ENCODE results near the gene B4GALT5. TPM values are rescaled to one million over a fixed set of nuclear protein-coding genes. Genes with fewer than 3 reads are reported as not detected.
A peak's percentile ranks its signal among the peaks of the same experiment; 100 is the strongest.

Gene B4GALT5
- total RNA-seq, 1 experiment from 2014 or later = 77.0 TPM

DNA sequence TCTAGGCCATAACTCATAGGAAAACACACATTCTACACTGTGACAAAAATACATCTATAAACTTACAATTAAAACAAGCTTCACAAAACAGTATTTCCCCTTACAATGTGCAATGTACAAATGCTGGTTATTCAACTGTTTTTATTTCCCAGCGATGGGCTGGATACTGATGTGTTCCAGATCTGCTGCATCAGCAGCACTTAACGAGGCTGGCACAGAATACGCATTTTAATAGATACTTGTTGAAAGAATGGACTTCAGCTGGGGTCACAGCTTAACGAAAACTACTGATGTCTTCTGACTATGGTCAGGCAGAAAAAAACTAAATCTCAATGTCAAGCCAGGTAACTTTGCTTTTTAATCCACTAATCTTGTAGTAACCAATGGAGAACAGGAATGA, 70.9 kb downstream of the B4GALT5 start:
- peaks cover 41 to 85% (median 82%) of the 10 kb centered on the region in 3 experiments; a peak in 6 of 7 replicates for H3K36me3 Mint-ChIP-seq (ENCODE audit: insufficient read depth in 1 of 3, low read depth in 3 of 3)
- H2BK15ac ChIP-seq (ENCODE audit: low read depth, low read length) = no peak overlapping the region
- DNase-seq = no peak
- no peaks in the 10 kb centered on the region for H3K79me2 ChIP-seq (ENCODE audit: insufficient read depth, low read length)
- no peak overlapping the region for H4K8ac ChIP-seq (replicated peaks; ENCODE audit: insufficient read length, low read depth, low read length)
- no peak overlapping the region for H3K9ac ChIP-seq (ENCODE audit: extremely low read depth, insufficient read length, low read length)
- peaks cover 3% of the 10 kb centered on the region for H3K79me1 ChIP-seq (ENCODE audit: insufficient read depth, low read depth, low read length, poor library complexity, severe bottlenecking)
- H2BK120ac ChIP-seq (ENCODE audit: low read depth, low read length, poor library complexity, severe bottlenecking) = no peak overlapping the region
- H3K23me2 ChIP-seq (ENCODE audit: insufficient read length, low read depth, low read length, poor library complexity, severe bottlenecking) = no peaks in the 10 kb centered on the region
- H3K27me3 ChIP-seq (ENCODE audit: insufficient read depth, low read length) = no peaks in the 10 kb centered on the region
- no peak overlapping the region for H3K27ac ChIP-seq (ENCODE audit: insufficient read length, low read depth, low read length)
- H3K9me3 Mint-ChIP-seq = no peaks in the 10 kb centered on the region
- TF ChIP-seq, protein P1, sequence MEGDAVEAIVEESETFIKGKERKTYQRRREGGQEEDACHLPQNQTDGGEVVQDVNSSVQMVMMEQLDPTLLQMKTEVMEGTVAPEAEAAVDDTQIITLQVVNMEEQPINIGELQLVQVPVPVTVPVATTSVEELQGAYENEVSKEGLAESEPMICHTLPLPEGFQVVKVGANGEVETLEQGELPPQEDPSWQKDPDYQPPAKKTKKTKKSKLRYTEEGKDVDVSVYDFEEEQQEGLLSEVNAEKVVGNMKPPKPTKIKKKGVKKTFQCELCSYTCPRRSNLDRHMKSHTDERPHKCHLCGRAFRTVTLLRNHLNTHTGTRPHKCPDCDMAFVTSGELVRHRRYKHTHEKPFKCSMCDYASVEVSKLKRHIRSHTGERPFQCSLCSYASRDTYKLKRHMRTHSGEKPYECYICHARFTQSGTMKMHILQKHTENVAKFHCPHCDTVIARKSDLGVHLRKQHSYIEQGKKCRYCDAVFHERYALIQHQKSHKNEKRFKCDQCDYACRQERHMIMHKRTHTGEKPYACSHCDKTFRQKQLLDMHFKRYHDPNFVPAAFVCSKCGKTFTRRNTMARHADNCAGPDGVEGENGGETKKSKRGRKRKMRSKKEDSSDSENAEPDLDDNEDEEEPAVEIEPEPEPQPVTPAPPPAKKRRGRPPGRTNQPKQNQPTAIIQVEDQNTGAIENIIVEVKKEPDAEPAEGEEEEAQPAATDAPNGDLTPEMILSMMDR (conservative IDR thresholded peaks at IDR 0.05) = no peak
- peak overlapping the region in 1 of 3 experiments; percentile 47; a peak in 1 of 7 replicates for H3K27ac Mint-ChIP-seq
- no peak overlapping the region for H3K14ac ChIP-seq (ENCODE audit: insufficient read depth, low read length)
- no peak overlapping the region for H4K5ac ChIP-seq (ENCODE audit: insufficient read length, low read depth, low read length)
- no peak overlapping the region for H2BK20ac ChIP-seq (ENCODE audit: low read depth, low read length, poor library complexity, severe bottlenecking)
- H3K18ac ChIP-seq (ENCODE audit: insufficient read length, low read depth, low read length) = no peak overlapping the region
- no CpG with 5 or more reads among the region's 4 CpGs for WGBS (ENCODE audit: extremely low coverage, insufficient read length, low lambda C conversion rate)
- H2BK5ac ChIP-seq (ENCODE audit: insufficient read length, low read length) = no peak overlapping the region
- 0 out of 4 replicates have a peak, but pooled peaks cover 0 to 3% of the 10 kb centered on the region in 2 experiments for H3K4me1 Mint-ChIP-seq
- H3K4me2 ChIP-seq (ENCODE audit: insufficient read depth, insufficient read length, low read length) = no peak overlapping the region
- H4K91ac ChIP-seq (ENCODE audit: insufficient read length, low read depth, low read length) = no peak overlapping the region
- no peak overlapping the region for H3K4me3 Mint-ChIP-seq
- no peak overlapping the region for H2AK5ac ChIP-seq (ENCODE audit: insufficient read length, low read length)
- no peaks in the 10 kb centered on the region for H3K9me3 ChIP-seq (ENCODE audit: control insufficient read depth, low read depth, low read length)
- H2BK12ac ChIP-seq (ENCODE audit: insufficient read length, low read depth, low read length) = no peak overlapping the region
- no peak overlapping the region for H3K4ac ChIP-seq (ENCODE audit: low read depth, low read length)
- no peaks in the 10 kb centered on the region for H3K4me1 ChIP-seq (ENCODE audit: insufficient read depth, low read length)
- no peak overlapping the region for H3K56ac ChIP-seq (ENCODE audit: insufficient read length, low read depth, low read length)
- H4K20me1 ChIP-seq (ENCODE audit: control insufficient read depth, insufficient read depth, insufficient read length) = no peaks in the 10 kb centered on the region
- no peak overlapping the region for H3K23ac ChIP-seq (ENCODE audit: insufficient read length, low read depth, low read length)
- H2AFZ ChIP-seq (ENCODE audit: low read length) = no peak overlapping the region
- H3K27me3 Mint-ChIP-seq (ENCODE audit: low read depth) = no peaks in the 10 kb centered on the region
- no peak overlapping the region for H3T11ph ChIP-seq (ENCODE audit: low read length)
